ENCODE data around the gene SPEM3. TPM values are rescaled to one million over a fixed set of nuclear protein-coding genes. Genes with fewer than 3 reads are reported as not detected.

The SPEM3 gene
- total RNA-seq, 5 donors from 2014 or later (not counting 1 experiment from before 2014, with no cell fraction given): not detected

DNA sequence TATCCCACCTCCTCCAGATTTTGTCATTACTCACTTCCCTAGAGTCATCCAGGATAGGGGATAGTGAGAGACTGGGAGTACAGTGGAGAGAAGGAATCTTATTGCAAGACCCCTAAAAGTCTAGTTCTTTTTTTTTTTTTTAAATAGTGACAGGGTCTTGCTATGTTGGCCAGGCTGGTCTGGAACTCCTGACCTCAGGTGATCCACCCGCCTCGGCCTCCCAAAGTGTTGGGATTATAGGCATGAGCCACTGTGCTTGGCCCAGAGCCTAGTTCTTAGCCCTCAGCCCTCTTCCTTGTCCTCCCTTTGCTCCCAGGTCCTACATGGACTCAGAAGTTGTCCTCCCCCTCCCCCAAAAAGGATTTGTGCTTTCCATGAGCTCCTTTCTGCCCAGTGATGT is 13.5 kb downstream of the SPEM3 start:
- Histone ChIP-seq H3K27ac (ENCODE audit: low read length) (no peak overlapping the region), H3K36me3 (ENCODE audit: control insufficient read depth in 2 of 2, extremely low read depth in 1 of 2, insufficient read depth in 1 of 2, low read length in 1 of 2) (no peaks in the 10 kb centered on the region), H3K4me3 (ENCODE audit: control insufficient read depth in 1 of 2, extremely low read depth in 1 of 2, low read length in 1 of 2) (no peak overlapping the region), H3K9me3 (no peaks in the 10 kb centered on the region), H3K4me1 (ENCODE audit: control insufficient read depth in 1 of 2, extremely low read depth in 1 of 2, insufficient read depth in 2 of 2, low read length in 2 of 2) (peaks cover 13 to 62% of the 10 kb centered on the region in 2 experiments), H3K27me3 (replicated peaks in 1 of 2; ENCODE audit: control insufficient read depth in 2 of 2, extremely low read depth in 1 of 2, insufficient read depth in 2 of 2, low read length in 1 of 2) (peaks cover 0 to 96% of the 10 kb centered on the region in 2 experiments)
- ChIA-PET CTCF (interaction anchor here in 1 of 2 donors (1.1 kb wide), 1 partner anchor 13 kb away, joined by 4 read pairs; no protein-coding TSS in a partner anchor), POLR2A (interaction anchor here in 1 of 2 donors (0.6 to 1.0 kb wide), 2 partner anchors 63 to 66 kb away, joined by 3 to 5 read pairs; no protein-coding TSS in a partner anchor)
- Mint-ChIP-seq H3K4me1 (peaks cover 45 to 51% (median 50%) of the 10 kb centered on the region in 3 donors), H3K36me3 (no peaks in the 10 kb centered on the region), H3K27ac (peak overlapping the region in 1 of 2 donors; percentile 28), H3K27me3 (peaks cover 43 to 73% of the 10 kb centered on the region in 2 donors), H3K9me3 (no peaks in the 10 kb centered on the region), H3K4me3 (no peak overlapping the region)
- no peak for DNase-seq
- no CpG with 5 or more reads among the region's 2 CpGs for WGBS (ENCODE audit: insufficient coverage)
- ATAC-seq (replicated peaks in 1 of 4): no peak

DNA sequence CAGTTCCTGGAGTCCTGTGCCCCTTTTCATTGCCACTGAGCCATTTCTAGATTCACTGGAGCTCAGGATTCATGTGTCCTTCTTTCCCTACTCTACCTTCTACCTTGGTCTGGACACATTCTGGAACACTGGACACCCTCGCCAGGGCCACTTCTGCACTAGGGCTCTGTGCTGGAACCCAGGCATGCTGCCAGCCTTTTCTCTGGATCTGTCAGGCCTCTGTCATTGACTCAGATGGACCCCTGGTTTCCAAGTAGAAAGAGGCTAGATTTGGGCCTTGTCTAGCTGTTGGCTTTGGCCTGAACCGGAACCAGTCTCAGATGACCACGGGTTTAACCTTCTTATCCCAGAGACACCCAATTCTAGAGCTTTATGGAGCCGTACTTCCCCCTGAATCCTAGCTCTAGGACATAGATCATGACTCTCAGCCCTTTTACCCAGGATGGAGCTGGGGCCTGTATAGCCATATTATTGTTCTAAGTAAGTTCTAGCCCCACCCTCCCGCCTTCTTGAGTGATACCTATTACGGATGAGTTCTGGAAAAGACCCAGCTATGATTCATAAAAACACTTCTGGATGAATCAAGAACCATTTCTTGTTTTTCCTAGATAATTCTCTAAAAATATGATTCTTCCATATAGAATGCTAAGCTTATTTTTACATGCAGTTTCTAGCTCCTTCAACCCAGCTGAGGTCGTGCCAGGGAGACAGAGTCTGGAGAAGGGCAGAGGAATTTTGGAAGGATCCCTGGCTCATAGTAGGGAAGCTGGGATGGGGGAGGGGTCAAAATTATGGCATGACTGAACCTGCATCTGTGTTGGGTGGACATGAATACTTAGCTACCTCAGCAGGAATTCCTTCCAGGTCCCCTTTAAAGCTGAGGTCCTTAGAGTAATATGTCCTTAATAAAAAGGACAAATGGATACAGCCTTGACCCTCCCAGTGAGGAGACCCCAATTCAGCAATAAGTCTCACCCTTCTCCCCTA is 15.1 kb downstream of the SPEM3 start:
- peaks cover 4 to 46% of the 10 kb centered on the region in 2 experiments for H3K4me1 ChIP-seq (ENCODE audit: control insufficient read depth in 1 of 2, extremely low read depth in 1 of 2, insufficient read depth in 2 of 2, low read length in 2 of 2)
- Mint-ChIP-seq H3K4me1 (peaks cover 32 to 43% (median 43%) of the 10 kb centered on the region in 3 donors), H3K9me3 (peaks cover 0 to 3% (median 0%) of the 10 kb centered on the region in 3 donors), H3K27me3 (peaks cover 43 to 77% of the 10 kb centered on the region in 2 donors), H3K4me3 (peak overlapping the region in 1 of 3 donors; percentile 22), H3K27ac (peak overlapping the region in 1 of 2 donors; percentile 62), H3K36me3 (peaks cover 5% of the 10 kb centered on the region)
- no peaks in the 10 kb centered on the region for H3K9me3 ChIP-seq
- ChIA-PET POLR2A (interaction anchor here (0.5 to 1.1 kb wide), 6 partner anchors 9 to 137 kb away, joined by 3 to 8 read pairs (median 3); partner anchors contain the start of genes TMEM102 (in 1 of the 2) and TMEM256 (in 1 of the 2)), CTCF (interaction anchor here (0.5 to 1.0 kb wide), 3 partner anchors 11 to 236 kb away, joined by 3 to 9 read pairs (median 3); no protein-coding TSS in a partner anchor)
- H3K4me3 ChIP-seq (ENCODE audit: control insufficient read depth in 1 of 2, extremely low read depth in 1 of 2, low read length in 1 of 2): no peak overlapping the region
- no peaks in the 10 kb centered on the region for H3K36me3 ChIP-seq (ENCODE audit: control insufficient read depth in 2 of 2, extremely low read depth in 1 of 2, insufficient read depth in 1 of 2, low read length in 1 of 2)
- ATAC-seq (replicated peaks in 1 of 4): no peak
- H3K27me3 ChIP-seq (replicated peaks in 1 of 2; ENCODE audit: control insufficient read depth in 2 of 2, extremely low read depth in 1 of 2, insufficient read depth in 2 of 2, low read length in 1 of 2): peaks cover 2 to 95% of the 10 kb centered on the region in 2 experiments
- 100% methylated on average over 1 of the region's 7 CpGs for WGBS (ENCODE audit: insufficient coverage)
- no peak for DNase-seq
- H3K27ac ChIP-seq (ENCODE audit: low read length): no peak overlapping the region

DNA sequence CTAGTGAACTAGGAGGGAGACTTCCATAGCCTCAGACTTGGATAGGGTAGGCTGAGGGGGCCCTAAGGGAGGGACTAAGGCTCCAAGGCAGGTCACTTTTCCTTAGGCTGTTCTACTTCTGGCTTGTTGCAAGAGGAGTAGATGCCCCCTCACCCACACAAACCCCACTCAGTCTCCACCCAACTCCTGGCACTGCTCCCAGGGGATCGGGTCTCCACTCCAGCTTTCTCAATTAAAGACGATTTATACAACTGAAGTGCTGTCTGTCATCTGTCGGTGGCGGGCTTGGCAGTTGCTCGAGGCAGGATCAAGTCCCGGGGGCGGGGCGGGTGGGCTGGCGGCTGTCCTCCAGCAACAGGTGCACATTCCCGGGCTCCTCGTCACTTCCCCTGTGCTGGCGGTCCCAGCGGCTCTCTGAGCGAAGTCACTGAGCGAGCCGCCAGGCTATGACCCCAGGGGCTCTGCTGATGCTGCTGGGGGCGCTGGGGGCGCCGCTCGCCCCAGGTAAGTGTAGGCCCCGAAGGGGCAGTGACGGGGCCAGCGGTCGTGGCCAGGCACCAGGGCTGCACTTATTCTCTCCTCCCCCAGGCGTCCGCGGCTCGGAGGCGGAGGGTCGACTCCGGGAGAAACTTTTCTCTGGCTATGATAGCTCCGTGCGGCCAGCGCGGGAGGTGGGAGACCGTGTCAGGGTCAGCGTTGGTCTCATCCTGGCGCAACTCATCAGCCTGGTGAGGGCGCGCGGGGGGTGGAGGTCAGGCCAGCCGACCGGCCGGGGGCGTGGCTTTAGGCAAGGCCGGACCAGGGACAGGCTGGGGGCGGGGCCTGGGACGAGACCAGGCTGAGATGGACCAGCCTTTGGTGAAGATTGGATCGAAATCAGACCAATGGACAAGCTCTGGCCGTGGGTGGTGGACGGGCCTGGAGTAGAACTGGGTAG is 16.3 kb downstream of the SPEM3 start, which contains the start of gene CHRNB1:
Gene CHRNB1, plus strand, starts transcription at position 380 of the 937 bp plus-strand sequence. Its CDS starts 67 bp downstream, at position 447.
- peak within 1 kb of the TSS; percentile 63 to 76 (median 64) for H3K4me3 Mint-ChIP-seq
- DNase-seq (peak in 1 of 35 experiments; percentile 28), ATAC-seq (replicated peaks in 1 of 4) (peak in 3 of 4 experiments; percentile 15 to 33 (median 18))
- H3K27ac ChIP-seq (ENCODE audit: low read length): no peak within 1 kb of the TSS
- peaks cover 39 to 70% of the 10 kb centered on the region in 2 donors for H3K27me3 Mint-ChIP-seq
- peaks cover 2 to 85% of the 10 kb centered on the region in 2 experiments for H3K27me3 ChIP-seq (replicated peaks in 1 of 2; ENCODE audit: control insufficient read depth in 2 of 2, extremely low read depth in 1 of 2, insufficient read depth in 2 of 2, low read length in 1 of 2)
- no peaks in the 10 kb centered on the region for H3K9me3 ChIP-seq
- peaks cover 2 to 34% of the 10 kb centered on the region in 2 experiments for H3K4me1 ChIP-seq (ENCODE audit: control insufficient read depth in 1 of 2, extremely low read depth in 1 of 2, insufficient read depth in 2 of 2, low read length in 2 of 2)
- CTCF ChIA-PET: interaction anchor here (0.5 to 0.9 kb wide), 4 partner anchors 40 to 235 kb away, joined by 3 to 4 read pairs (median 3); no protein-coding TSS in a partner anchor
- POLR2A ChIA-PET: interaction anchor here (0.5 to 1.1 kb wide), 4 partner anchors 9 to 40 kb away, joined by 3 read pairs; no protein-coding TSS in a partner anchor
- H3K4me1 Mint-ChIP-seq: peaks cover 26 to 37% (median 36%) of the 10 kb centered on the region in 3 donors
- peak within 1 kb of the TSS in 1 of 2 donors; percentile 20 for H3K27ac Mint-ChIP-seq
- WGBS (ENCODE audit: insufficient coverage): 10% methylated on average over 50 of the region's 51 CpGs
- H3K4me3 ChIP-seq (ENCODE audit: control insufficient read depth in 1 of 2, extremely low read depth in 1 of 2, low read length in 1 of 2): peak within 1 kb of the TSS; percentile 24 to 54
- no peaks in the 10 kb centered on the region for H3K36me3 ChIP-seq (ENCODE audit: control insufficient read depth in 2 of 2, extremely low read depth in 1 of 2, insufficient read depth in 1 of 2, low read length in 1 of 2)
- peaks cover 0 to 3% (median 0%) of the 10 kb centered on the region in 3 donors for H3K9me3 Mint-ChIP-seq
- H3K36me3 Mint-ChIP-seq: peaks cover 6% of the 10 kb centered on the region

GRCh38 chr17:7445619-7445968 is 16.9 kb downstream of the SPEM3 start:
- 10% methylated on average over 11 of the region's 16 CpGs for WGBS (ENCODE audit: insufficient coverage)
- CTCF ChIA-PET: interaction anchor here (0.6 kb wide), 5 partner anchors 9 to 612 kb away, joined by 3 to 5 read pairs (median 4); partner anchors contain the start of gene TMEM102 (in 1 of the 2)
- Mint-ChIP-seq H3K4me3 (peak overlapping the region; percentile 63 to 76 (median 64)), H3K27ac (peak overlapping the region in 1 of 2 donors; percentile 20), H3K36me3 (peaks cover 9% of the 10 kb centered on the region), H3K4me1 (peaks cover 22 to 32% (median 29%) of the 10 kb centered on the region in 3 donors), H3K9me3 (peaks cover 0 to 3% (median 0%) of the 10 kb centered on the region in 3 donors), H3K27me3 (peaks cover 34 to 65% of the 10 kb centered on the region in 2 donors)
- no peak overlapping the region for H3K27ac ChIP-seq (ENCODE audit: low read length)
- peaks cover 0 to 28% of the 10 kb centered on the region in 2 experiments for H3K4me1 ChIP-seq (ENCODE audit: control insufficient read depth in 1 of 2, extremely low read depth in 1 of 2, insufficient read depth in 2 of 2, low read length in 2 of 2)
- peak in 18 of 35 experiments; percentile 19 to 57 (median 30) for DNase-seq
- POLR2A ChIA-PET: interaction anchor here in 1 of 2 donors (0.5 to 0.6 kb wide), 3 partner anchors 8 to 31 kb away, joined by 3 to 6 read pairs (median 5); no protein-coding TSS in a partner anchor
- peaks cover 2 to 79% of the 10 kb centered on the region in 2 experiments for H3K27me3 ChIP-seq (replicated peaks in 1 of 2; ENCODE audit: control insufficient read depth in 2 of 2, extremely low read depth in 1 of 2, insufficient read depth in 2 of 2, low read length in 1 of 2)
- no peaks in the 10 kb centered on the region for H3K9me3 ChIP-seq
- peak; percentile 78 to 91 (median 90) for ATAC-seq (replicated peaks in 1 of 4)
- peak overlapping the region; percentile 24 to 54 for H3K4me3 ChIP-seq (ENCODE audit: control insufficient read depth in 1 of 2, extremely low read depth in 1 of 2, low read length in 1 of 2)
- H3K36me3 ChIP-seq (ENCODE audit: control insufficient read depth in 2 of 2, extremely low read depth in 1 of 2, insufficient read depth in 1 of 2, low read length in 1 of 2): no peaks in the 10 kb centered on the region

DNA sequence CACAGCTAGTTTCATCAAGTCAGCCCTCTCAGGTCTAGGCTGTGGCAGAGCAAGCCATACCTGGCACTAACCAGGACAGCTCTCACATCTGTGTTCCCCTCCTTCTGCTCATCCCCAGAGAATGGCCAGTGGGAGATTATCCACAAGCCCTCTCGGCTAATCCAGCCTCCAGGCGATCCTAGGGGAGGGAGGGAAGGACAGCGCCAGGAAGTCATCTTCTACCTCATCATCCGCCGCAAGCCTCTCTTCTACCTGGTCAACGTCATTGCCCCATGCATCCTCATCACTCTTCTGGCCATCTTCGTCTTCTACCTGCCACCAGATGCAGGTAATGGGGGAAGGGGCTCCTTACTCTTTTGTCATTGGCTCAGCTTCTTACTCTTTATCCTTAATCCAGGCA is 19.8 kb downstream of the SPEM3 start:
- no CpG with 5 or more reads among the region's 7 CpGs for WGBS (ENCODE audit: insufficient coverage)

More for the DNA sequence above, 19.8 kb downstream of the SPEM3 start:
- ATAC-seq (replicated peaks in 1 of 4) (no peak), DNase-seq (no peak)
- Histone ChIP-seq H3K27me3 (replicated peaks in 1 of 2; ENCODE audit: control insufficient read depth in 2 of 2, extremely low read depth in 1 of 2, insufficient read depth in 2 of 2, low read length in 1 of 2) (peaks cover 2 to 51% of the 10 kb centered on the region in 2 experiments), H3K9me3 (no peaks in the 10 kb centered on the region), H3K4me3 (ENCODE audit: control insufficient read depth in 1 of 2, extremely low read depth in 1 of 2, low read length in 1 of 2) (no peak overlapping the region), H3K4me1 (ENCODE audit: control insufficient read depth in 1 of 2, extremely low read depth in 1 of 2, insufficient read depth in 2 of 2, low read length in 2 of 2) (peaks cover 0 to 24% of the 10 kb centered on the region in 2 experiments), H3K36me3 (ENCODE audit: control insufficient read depth in 2 of 2, extremely low read depth in 1 of 2, insufficient read depth in 1 of 2, low read length in 1 of 2) (peaks cover 0 to 2% of the 10 kb centered on the region in 2 donors), H3K27ac (ENCODE audit: low read length) (no peak overlapping the region)
- Mint-ChIP-seq H3K4me3 (no peak overlapping the region), H3K27me3 (peaks cover 22 to 38% of the 10 kb centered on the region in 2 donors), H3K4me1 (peaks cover 20 to 31% (median 27%) of the 10 kb centered on the region in 3 donors), H3K9me3 (peaks cover 0 to 3% (median 0%) of the 10 kb centered on the region in 3 donors), H3K36me3 (peaks cover 14% of the 10 kb centered on the region), H3K27ac (no peak overlapping the region)
- ChIA-PET CTCF (interaction anchor here in 1 of 2 donors (0.6 kb wide), 2 partner anchors 23 to 168 kb away, joined by 3 read pairs; no protein-coding TSS in a partner anchor), POLR2A (no interaction called here)

Measured in T-cell (primary cell).